NCI-H2196 treated with DMSO at 0.1 percent for 48 hours (cell line): Measurements from ENCODE around the gene NKAIN4.

Source experiments
- DNase-seq: peaks from one replicate; lab custom pipeline; 2025; ENCODE audit not compliant: unreplicated experiment; lab: John Stamatoyannopoulos, UW

The NKAIN4 gene

GRCh38 chr20:63274381-63275228 is 20.3 kb upstream of the NKAIN4 start:
- DNase-seq: no peak

GRCh38 chr20:63273635-63274380 is 19.5 kb upstream of the NKAIN4 start:
- DNase-seq: no peak

- DNase-seq: no peak
Measured at GRCh38 chr20:63273059-63273579, 18.9 kb upstream of the NKAIN4 start.

GRCh38 chr20:63272105-63273058 is 18.1 kb upstream of the NKAIN4 start, which contains the start of gene ARFGAP1:
TSS of gene ARFGAP1 (plus strand) at chr20:63272813. CDS start at chr20:63275581, 2,768 bp downstream.
- DNase-seq: peak; percentile 79

- no peak for DNase-seq
Measured at GRCh38 chr20:63270606-63271325, 16.5 kb upstream of the NKAIN4 start.

- no peak for DNase-seq
Measured at GRCh38 chr20:63269724-63270123, 15.5 kb upstream of the NKAIN4 start.

- DNase-seq: no peak
Measured at GRCh38 chr20:63268671-63269439, 14.6 kb upstream of the NKAIN4 start.

- no peak for DNase-seq
Measured at GRCh38 chr20:63268256-63268655, 14.0 kb upstream of the NKAIN4 start.

- DNase-seq: no peak
Measured at GRCh38 chr20:63267691-63268090, 13.4 kb upstream of the NKAIN4 start.

- DNase-seq: no peak
Measured at GRCh38 chr20:63265891-63266515, 11.7 kb upstream of the NKAIN4 start.

GRCh38 chr20:63264519-63264918 is 10.3 kb upstream of the NKAIN4 start:
- no peak for DNase-seq

- no peak for DNase-seq
Measured at GRCh38 chr20:63264000-63264399, 9.7 kb upstream of the NKAIN4 start.

GRCh38 chr20:63262836-63263235 is 8.6 kb upstream of the NKAIN4 start:
- DNase-seq: no peak

GRCh38 chr20:63261795-63262528 is 7.7 kb upstream of the NKAIN4 start:
- DNase-seq: no peak

- no peak for DNase-seq
Measured at GRCh38 chr20:63261060-63261794, 7.0 kb upstream of the NKAIN4 start.

- no peak for DNase-seq
Measured at GRCh38 chr20:63260521-63260920, 6.3 kb upstream of the NKAIN4 start.

GRCh38 chr20:63259734-63260460 is 5.6 kb upstream of the NKAIN4 start:
- DNase-seq: no peak
